Body of pancreas (tissue), 4 donors: ENCODE results near the gene USH1G. TPM values are rescaled to one million over a fixed set of nuclear protein-coding genes. Genes with fewer than 3 reads are reported as not detected.

Source experiments
- ATAC-seq: fragments of 150-250 bp; one replicate; pipeline ENCODE4 v1.9.1; 2016
- DNase-seq, 4 donors: peaks; one replicate each; pipeline ENCODE4 v3.0.0-alpha.2; 2019
- H3K27ac ChIP-seq, 4 donors: fragments of 200-600 bp; sonication (generic); 1 replicate in 3 of 4; 2 replicates in 1 of 4; pipeline versions ENCODE4 v1.5.1 to v1.6.1; 2016 to 2019; ENCODE audit warnings: mild to moderate bottlenecking in 1 of 4, mixed read lengths in 1 of 4, moderate library complexity in 1 of 4
- H3K27me3 ChIP-seq, 2 donors: fragments of 200-600 bp; sonication (generic); one replicate each; pipeline ENCODE4 v1.6.0; 2016; ENCODE audit warnings: mild to moderate bottlenecking in 1 of 2
- H3K36me3 ChIP-seq, 2 donors: fragments of 200-600 bp; sonication (generic); replicated peaks in 1 of 2; 2 replicates each; pipeline ENCODE4 v1.5.1; 2016; ENCODE audit warnings: low read depth in 2 of 2; ENCODE audit not compliant: insufficient read depth in 1 of 2
- H3K4me1 ChIP-seq: fragments of 200-600 bp; sonication (generic); one replicate; pipeline ENCODE4 v1.6.0; 2016
- H3K4me3 ChIP-seq, 2 donors: fragments of 200-600 bp; sonication (generic); 1 replicate in 1 of 2; 2 replicates in 1 of 2; pipeline ENCODE4 v1.5.1; 2016 to 2019
- H3K9me3 ChIP-seq, 3 donors: fragments of 200-600 bp; sonication (generic); 1 replicate in 2 of 3; 2 replicates in 1 of 3; pipeline ENCODE4 v1.5.1; 2016
- CTCF ChIP-seq, 7 experiments: fragments of 450-650 bp in 4 of 7; fragments of 200-600 bp in 3 of 7; sonication (generic) in 3 of 7; IDR thresholded peaks; one replicate each; pipeline ENCODE4 v1.5.1; 2016 to 2019; ENCODE audit warnings: antibody characterized with exemption in 7 of 7
- POLR2A ChIP-seq, 3 donors: fragments of 450-650 bp; IDR thresholded peaks; one replicate each; pipeline ENCODE4 v1.6.1; 2016; ENCODE audit warnings: antibody characterized with exemption in 3 of 3, mild to moderate bottlenecking in 2 of 3
- WGBS, 2 donors: methylation state at CpG; one replicate each; pipeline ENCODE4 v1.1.5; 2017; 5-methylcytosine and 5-hydroxymethylcytosine counted together
- intact Hi-C: fragments of 100-400 bp; cut with DNase I; formaldehyde crosslinking; loops from one replicate; pipeline ENCODE4 v1.15.1; 2023
- total RNA-seq, 2 donors: library from RNA; depleted of rRNA; stranded (reverse); fragments of >200 nt; gene quantifications; one replicate each; pipeline ENCODE4 v1.1.0, GENCODE V29; 2016

USH1G gene
- total RNA-seq, 2 donors from 2014 or later = under 0.01 TPM; not detected in 1

- Histone ChIP-seq H3K36me3 (peaks cover 11 to 25% of the 10 kb centered on the region in 2 donors), H3K9me3 (no peaks in the 10 kb centered on the region), H3K4me1 (no peaks in the 10 kb centered on the region), H3K27ac (no peak overlapping the region), H3K4me3 (no peak overlapping the region), H3K27me3 (no peaks in the 10 kb centered on the region)
- 69 to 73% methylated on average over 13 of the region's 13 CpGs for WGBS, 2 donors
- intact Hi-C loops = no loop called here
- TF ChIP-seq CTCF (IDR thresholded peaks at IDR 0.05) = no peak
- no peak for TF ChIP-seq POLR2A (IDR thresholded peaks at IDR 0.05)
- DNase-seq (no peak), ATAC-seq (no peak)
Observed at GRCh38 chr17:74954665-74955421, 31.8 kb upstream of the USH1G start.

GRCh38 chr17:74954115-74954514 lies 31.1 kb upstream of the USH1G start:
- no peak overlapping the region for H3K27ac ChIP-seq
- intact Hi-C loops = no loop called here
- DNase-seq (no peak), ATAC-seq (no peak)
- H3K9me3 ChIP-seq = no peaks in the 10 kb centered on the region
- H3K27me3 ChIP-seq = no peaks in the 10 kb centered on the region
- TF ChIP-seq CTCF (IDR thresholded peaks at IDR 0.05) = no peak
- no peak for TF ChIP-seq POLR2A (IDR thresholded peaks at IDR 0.05)
- 87 to 90% methylated on average over 11 to 15 of the region's 15 CpGs for WGBS, 2 donors
- H3K36me3 ChIP-seq = peaks cover 11 to 23% of the 10 kb centered on the region in 2 donors
- no peak overlapping the region for H3K4me3 ChIP-seq
- no peaks in the 10 kb centered on the region for H3K4me1 ChIP-seq

GRCh38 chr17:74953134-74953687 lies 30.2 kb upstream of the USH1G start:
- DNase-seq = no peak
- Histone ChIP-seq H3K4me3 (no peak overlapping the region), H3K9me3 (no peaks in the 10 kb centered on the region), H3K36me3 (peaks cover 9 to 23% of the 10 kb centered on the region in 2 donors), H3K27me3 (no peaks in the 10 kb centered on the region), H3K4me1 (no peaks in the 10 kb centered on the region), H3K27ac (no peak overlapping the region)
- 58 to 80% methylated on average over 7 to 8 of the region's 11 CpGs for WGBS, 2 donors
- ATAC-seq = no peak
- intact Hi-C loops = no loop called here
- no peak for TF ChIP-seq CTCF (IDR thresholded peaks at IDR 0.05)
- no peak for TF ChIP-seq POLR2A (IDR thresholded peaks at IDR 0.05)

- intact Hi-C loops = no loop called here
- H3K4me3 ChIP-seq = no peak overlapping the region
- ATAC-seq (no peak), DNase-seq (no peak)
- H3K4me1 ChIP-seq = no peaks in the 10 kb centered on the region
- no peak overlapping the region for H3K27ac ChIP-seq
- WGBS, 2 donors = 79 to 90% methylated on average over 15 to 24 of the region's 24 CpGs
- peaks cover 6 to 23% of the 10 kb centered on the region in 2 donors for H3K36me3 ChIP-seq
- TF ChIP-seq POLR2A (IDR thresholded peaks at IDR 0.05) (no peak), CTCF (IDR thresholded peaks at IDR 0.05) (no peak)
- H3K9me3 ChIP-seq = no peaks in the 10 kb centered on the region
- H3K27me3 ChIP-seq = no peaks in the 10 kb centered on the region
Observed at GRCh38 chr17:74952431-74953133, 29.5 kb upstream of the USH1G start.
